Epithelial cell of esophagus (primary cell): ENCODE measurements around the gene APBA2.

Source experiments
- DNase-seq: peaks from one replicate; pipeline ENCODE4 v3.0.0; 2010; ENCODE audit warnings: low read depth
- H3K4me3 ChIP-seq: 2 replicates; pipeline ENCODE4 v1.5.1; 2011; ENCODE audit warnings: mild to moderate bottlenecking, low read length, control low read depth
- CTCF ChIP-seq: IDR thresholded peaks from 2 replicates; pipeline ENCODE4 v1.5.1; 2011; ENCODE audit warnings: low read depth, mild to moderate bottlenecking, low read length, control low read depth, inconsistent platforms; ENCODE audit not compliant: insufficient read depth; ENCODE audit errors: missing control alignments

Gene APBA2

GRCh38 chr15:28961391-28961790 is 75.6 kb downstream of the APBA2 start:
- no peak for TF ChIP-seq CTCF

GRCh38 chr15:28962851-28963710 is 77.3 kb downstream of the APBA2 start:
- no peak for TF ChIP-seq CTCF
- no peak overlapping the region for H3K4me3 ChIP-seq
- DNase-seq, result no peak

More at GRCh38 chr15:28961391-28961790, 75.6 kb downstream of the APBA2 start:
- no peak overlapping the region for H3K4me3 ChIP-seq
- DNase-seq, result no peak

GRCh38 chr15:28963711-28964081 is 77.9 kb downstream of the APBA2 start:
- H3K4me3 ChIP-seq, result no peak overlapping the region
- TF ChIP-seq CTCF, result no peak
- DNase-seq, result no peak

GRCh38 chr15:28964098-28964497 is 78.3 kb downstream of the APBA2 start:
- no peak for DNase-seq
- TF ChIP-seq CTCF, result no peak
- H3K4me3 ChIP-seq, result no peak overlapping the region

GRCh38 chr15:28967066-28967465 is 81.3 kb downstream of the APBA2 start:
- DNase-seq, result no peak
- no peak overlapping the region for H3K4me3 ChIP-seq
- TF ChIP-seq CTCF, result no peak

GRCh38 chr15:28967990-28968389 is 82.2 kb downstream of the APBA2 start:
- no peak overlapping the region for H3K4me3 ChIP-seq
- no peak for TF ChIP-seq CTCF
- no peak for DNase-seq
